HCT116 (cell line): ENCODE data around the gene GRM6. TPM values are rescaled to one million over a fixed set of nuclear protein-coding genes. Genes with fewer than 3 reads are reported as not detected.

Source experiments
- ATAC-seq: fragments of 200-7000 bp; cut with Tn5 transposase; 2 replicates; pipeline ENCODE4 v1.9.1; 2020; ENCODE audit warnings: mild to moderate bottlenecking, moderate library complexity
- BruUV-seq: library from RNA; stranded (reverse); fragments of 400-500 nt; replicated peaks from 2 replicates; lab custom pipeline; 2021; lab: Mats Ljungman, UMichigan
- CTCF ChIA-PET: fragments of 300-600 bp; sonication (Branson Sonifier 250); formaldehyde crosslinking; loops from one replicate; lab custom pipeline; 2021; ENCODE audit warnings: antibody characterized with exemption; lab: Charles Lee
- POLR2A ChIA-PET: fragments of 300-600, 350-600 bp; sonication (Branson Sonifier 250); formaldehyde crosslinking; loops from one replicate; lab custom pipeline; 2021; ENCODE audit warnings: antibody characterized with exemption; lab: Charles Lee
- RAD21 ChIA-PET, 2 experiments: fragments of 300-600 bp; sonication (Branson Sonifier 250); formaldehyde crosslinking; loops; one replicate each; lab custom pipeline; 2023; ENCODE audit warnings: low total read pairs in 2 of 2; ENCODE audit not compliant: uncharacterized antibody in 2 of 2, unreplicated experiment in 2 of 2, low non-redundant PET in 1 of 2; lab: Charles Lee
- DNase-seq: peaks from one replicate; pipeline ENCODE4 v3.0.0-alpha.2; 2010; ENCODE audit warnings: low read depth, low spot score
- H2AFZ ChIP-seq: fragments of 200-600 bp; shearing (Covaris generic), sonication (generic); 2 replicates; pipeline ENCODE4 v1.6.1; 2017; ENCODE audit warnings: low read depth, mixed run types, mixed read lengths, antibody characterized with exemption, low read length; ENCODE audit not compliant: poor library complexity, severe bottlenecking
- H3K27ac ChIP-seq: 2 replicates; pipeline ENCODE4 v1.5.1; 2012; ENCODE audit warnings: low read depth, low read length
- H3K27me3 ChIP-seq: fragments of 200-600 bp; sonication (generic); 2 replicates; pipeline ENCODE4 v1.6.1; 2016; ENCODE audit warnings: mixed run types, low read length, mixed read lengths; ENCODE audit not compliant: insufficient read depth
- H3K36me3 ChIP-seq, 2 experiments: fragments of 200-500 bp in 1 of 2; fragments of 200-600 bp in 1 of 2; sonication (Bioruptor generic) in 1 of 2; sonication (generic) in 1 of 2; 2 replicates each; pipeline versions ENCODE4 v1.5.1 to v1.6.1; 2014 to 2016; ENCODE audit warnings: low read length in 2 of 2, inconsistent platforms in 1 of 2, mixed read lengths in 1 of 2, mixed run types in 1 of 2; ENCODE audit not compliant: insufficient read depth in 2 of 2, control insufficient read depth in 1 of 2
- H3K4me1 ChIP-seq, 2 experiments: fragments of 200-600 bp in 1 of 2; sonication (generic) in 1 of 2; 2 replicates each; pipeline versions ENCODE4 v1.5.1 to v1.6.1; 2012 to 2017; ENCODE audit warnings: low read length in 2 of 2, inconsistent platforms in 1 of 2, mild to moderate bottlenecking in 1 of 2, mixed read lengths in 1 of 2, mixed run types in 1 of 2, moderate library complexity in 1 of 2; ENCODE audit not compliant: insufficient read depth in 2 of 2, control insufficient read depth in 1 of 2
- H3K4me2 ChIP-seq: fragments of 200-600 bp; sonication (generic); 2 replicates; pipeline ENCODE4 v1.6.1; 2017; ENCODE audit warnings: mixed run types, low read length, mixed read lengths
- H3K4me3 ChIP-seq, 2 experiments: fragments of 200-600 bp in 1 of 2; sonication (generic) in 1 of 2; replicated peaks in 1 of 2; 2 replicates each; pipeline ENCODE4 v1.5.1; 2011 to 2016; ENCODE audit warnings: low read length in 2 of 2, control low read depth in 1 of 2, low read depth in 1 of 2, mild to moderate bottlenecking in 1 of 2, mixed read lengths in 1 of 2, mixed run types in 1 of 2
- H3K79me2 ChIP-seq: fragments of 200-600 bp; sonication (generic); 2 replicates; pipeline ENCODE4 v1.6.1; 2017; ENCODE audit warnings: mild to moderate bottlenecking, mixed run types, low read length, moderate library complexity, mixed read lengths; ENCODE audit not compliant: insufficient read depth
- H3K9ac ChIP-seq: fragments of 200-600 bp; sonication (generic); 2 replicates; pipeline ENCODE4 v1.6.1; 2016; ENCODE audit warnings: low read length, mixed read lengths
- H3K9me2 ChIP-seq: fragments of 200-600 bp; sonication (generic), shearing (Covaris generic); 2 replicates; pipeline ENCODE4 v1.6.1; 2017; ENCODE audit warnings: mixed run types, mild to moderate bottlenecking, moderate library complexity; ENCODE audit not compliant: insufficient read depth
- H3K9me3 ChIP-seq, 2 experiments: fragments of 200-500 bp in 1 of 2; fragments of 200-600 bp in 1 of 2; sonication (Bioruptor generic) in 1 of 2; sonication (generic) in 1 of 2; 2 replicates each; pipeline ENCODE4 v1.6.1; 2014 to 2017; ENCODE audit warnings: low read length in 2 of 2, mixed read lengths in 2 of 2, inconsistent platforms in 1 of 2, low read depth in 1 of 2, mild to moderate bottlenecking in 1 of 2, mixed run types in 1 of 2, moderate library complexity in 1 of 2; ENCODE audit not compliant: control insufficient read depth in 1 of 2, insufficient read depth in 1 of 2
- H4K20me1 ChIP-seq: fragments of 200-600 bp; sonication (generic), shearing (Covaris generic); 2 replicates; pipeline ENCODE4 v1.6.1; 2017; ENCODE audit warnings: mixed run types, mild to moderate bottlenecking, moderate library complexity; ENCODE audit not compliant: insufficient read depth
- ATF3 ChIP-seq: IDR thresholded peaks from 2 replicates; pipeline ENCODE4 v1.6.1; 2012
- CBX3 ChIP-seq: IDR thresholded peaks from 2 replicates; pipeline ENCODE4 v1.6.1; 2012; ENCODE audit warnings: low read depth
- CTCF ChIP-seq, 3 experiments: fragments of 200-600 bp in 1 of 3; sonication (generic) in 1 of 3; IDR thresholded peaks in 2 of 3; conservative IDR thresholded peaks in 1 of 3; 2 replicates each; pipeline ENCODE4 v1.5.1; 2012 to 2017; ENCODE audit warnings: low read depth in 2 of 3, low read length in 2 of 3, antibody characterized with exemption in 1 of 3, borderline replicate concordance in 1 of 3, control low read depth in 1 of 3, mild to moderate bottlenecking in 1 of 3, mixed read lengths in 1 of 3, mixed run types in 1 of 3, moderate library complexity in 1 of 3; ENCODE audit not compliant: insufficient read depth in 1 of 3
- EGR1 ChIP-seq: IDR thresholded peaks from 2 replicates; pipeline ENCODE4 v1.6.1; 2012; ENCODE audit warnings: low read depth
- ELF1 ChIP-seq: IDR thresholded peaks from 2 replicates; pipeline ENCODE4 v1.6.1; 2012; ENCODE audit warnings: low read depth, borderline replicate concordance
- EZH2 ChIP-seq: fragments of 200-600 bp; sonication (generic); IDR thresholded peaks from 2 replicates; pipeline ENCODE4 v1.6.1; 2017; ENCODE audit warnings: antibody characterized with exemption, mixed run types
- EZH2phosphoT487 ChIP-seq: fragments of 200-600 bp; IDR thresholded peaks from 2 replicates; pipeline ENCODE4 v1.6.1; 2018; ENCODE audit warnings: antibody characterized with exemption, borderline replicate concordance
- POLR2A ChIP-seq: IDR thresholded peaks from 2 replicates; pipeline ENCODE4 v1.7.0; 2011; ENCODE audit warnings: borderline replicate concordance; ENCODE audit not compliant: insufficient read depth, insufficient read length; ENCODE audit errors: extremely low read depth
- POLR2AphosphoS5 ChIP-seq: IDR thresholded peaks from 2 replicates; pipeline ENCODE4 v1.6.1; 2011; ENCODE audit warnings: mild to moderate bottlenecking, low read depth, low read length, moderate library complexity
- RAD21 ChIP-seq: IDR thresholded peaks from 2 replicates; pipeline ENCODE4 v1.6.1; 2012; ENCODE audit warnings: low read depth, mild to moderate bottlenecking
- SP1 ChIP-seq: IDR thresholded peaks from 2 replicates; pipeline ENCODE4 v1.6.1; 2012; ENCODE audit warnings: low read depth
- SRF ChIP-seq: IDR thresholded peaks from 2 replicates; pipeline ENCODE4 v1.6.1; 2012; ENCODE audit warnings: low read depth
- TCF7L2 ChIP-seq: IDR thresholded peaks from 2 replicates; pipeline ENCODE4 v1.7.0; 2011; ENCODE audit warnings: borderline replicate concordance, inconsistent platforms; ENCODE audit not compliant: insufficient read depth, insufficient read length; ENCODE audit errors: extremely low read depth
- YY1 ChIP-seq: IDR thresholded peaks from 2 replicates; pipeline ENCODE4 v1.6.1; 2011; ENCODE audit warnings: low read length, low read depth, moderate library complexity, mild to moderate bottlenecking; ENCODE audit not compliant: insufficient replicate concordance; ENCODE audit errors: extremely low read depth
- ZFX ChIP-seq: fragments of 450-650 bp; IDR thresholded peaks from 2 replicates; pipeline ENCODE4 v1.6.1; 2017
- ZNF274 ChIP-seq: fragments of 200-500 bp; sonication (Bioruptor generic); IDR thresholded peaks from 2 replicates; pipeline ENCODE4 v1.6.1; 2014; ENCODE audit warnings: mild to moderate bottlenecking, low read depth, low read length, inconsistent platforms
- intact Hi-C: fragments of 100-400 bp; cut with micrococcal nuclease; formaldehyde crosslinking; loops from 2 replicates; pipeline ENCODE4 v1.10.0; 2022
- total RNA-seq: library from RNA; stranded (reverse); gene quantifications from one replicate; pipeline ENCODE4 v1.2.1, GENCODE V29; 2021; ENCODE audit not compliant: unreplicated experiment
- TF ChIP-seq, protein P1 (sequence below): IDR thresholded peaks from 2 replicates; pipeline ENCODE4 v1.6.1; 2011; ENCODE audit warnings: mild to moderate bottlenecking, low read length, moderate library complexity; ENCODE audit not compliant: insufficient replicate concordance; ENCODE audit errors: extremely low read depth
- TF ChIP-seq, protein P2 (sequence below): IDR thresholded peaks from 2 replicates; pipeline ENCODE4 v1.6.1; 2012

Gene GRM6
- total RNA-seq, 1 experiment from 2014 or later, result not detected

DNA sequence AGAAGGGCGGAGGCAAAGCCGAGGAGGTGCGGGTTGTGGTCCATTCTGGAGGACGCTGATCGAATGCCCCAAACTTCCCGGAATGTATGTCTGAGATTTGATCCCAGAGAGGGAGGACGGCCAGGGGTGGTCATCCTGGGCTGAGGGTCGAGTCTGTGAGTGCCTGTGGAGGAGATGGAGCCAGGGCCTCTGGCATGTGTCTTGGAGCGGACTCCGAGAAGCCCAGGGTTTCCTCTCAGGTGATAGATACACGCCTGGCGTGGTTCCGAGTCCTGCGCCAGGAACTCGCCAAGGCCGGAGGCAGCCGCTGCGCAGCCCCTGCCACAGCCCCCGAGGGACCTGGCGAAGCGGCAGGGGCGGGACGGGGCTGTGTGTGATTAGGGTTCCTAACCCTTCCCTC lies 53.8 kb downstream of the GRM6 start (continued):
- TF ChIP-seq CBX3 (no peak), YY1 (no peak), POLR2AphosphoS5 (no peak), EZH2phosphoT487 (no peak)
- TF ChIP-seq, all 23 proteins: peak for 0

GRCh38 chr5:178940569-178941360 lies 54.4 kb downstream of the GRM6 start, which contains the start of gene ZNF454:
TSS of gene ZNF454 (plus strand) at chr5:178941198. CDS start at chr5:178942792, 1,594 bp downstream.
- Histone ChIP-seq H2AFZ (no peak within 1 kb of the TSS), H3K36me3 (no peaks in the 10 kb centered on the region), H4K20me1 (no peaks in the 10 kb centered on the region), H3K79me2 (no peaks in the 10 kb centered on the region), H3K4me1 (no peaks in the 10 kb centered on the region), H3K4me2 (no peak within 1 kb of the TSS), H3K4me3 (no peak within 1 kb of the TSS), H3K9me3 (peaks cover 15 to 21% of the 10 kb centered on the region in 2 experiments; a peak in 3 of 4 replicates), H3K9me2 (no peaks in the 10 kb centered on the region), H3K27ac (no peak within 1 kb of the TSS), H3K27me3 (no peaks in the 10 kb centered on the region), H3K9ac (no peak within 1 kb of the TSS)
- DNase-seq (no peak), ATAC-seq (no peak)
- ChIA-PET POLR2A (no interaction called here), CTCF (no interaction called here), RAD21 (no interaction called here)
- no TSS peak for BruUV-seq
- TF ChIP-seq EGR1 (no peak), TCF7L2 (no peak), POLR2AphosphoS5 (no peak), SRF (no peak), ZFX (no peak), EZH2phosphoT487 (no peak), POLR2A (no peak), ELF1 (no peak), RAD21 (no peak), ZNF274 (no peak), ATF3 (no peak), CTCF (IDR thresholded peaks at IDR 0.05 in 2 of 3, conservative IDR thresholded peaks at IDR 0.05 in 1 of 3; ENCODE audit: borderline replicate concordance in 1 of 3, insufficient read depth in 1 of 3, low read depth in 2 of 3, low read length in 2 of 3) (no peak), EZH2 (no peak), SP1 (no peak)
- TF ChIP-seq, protein P1, sequence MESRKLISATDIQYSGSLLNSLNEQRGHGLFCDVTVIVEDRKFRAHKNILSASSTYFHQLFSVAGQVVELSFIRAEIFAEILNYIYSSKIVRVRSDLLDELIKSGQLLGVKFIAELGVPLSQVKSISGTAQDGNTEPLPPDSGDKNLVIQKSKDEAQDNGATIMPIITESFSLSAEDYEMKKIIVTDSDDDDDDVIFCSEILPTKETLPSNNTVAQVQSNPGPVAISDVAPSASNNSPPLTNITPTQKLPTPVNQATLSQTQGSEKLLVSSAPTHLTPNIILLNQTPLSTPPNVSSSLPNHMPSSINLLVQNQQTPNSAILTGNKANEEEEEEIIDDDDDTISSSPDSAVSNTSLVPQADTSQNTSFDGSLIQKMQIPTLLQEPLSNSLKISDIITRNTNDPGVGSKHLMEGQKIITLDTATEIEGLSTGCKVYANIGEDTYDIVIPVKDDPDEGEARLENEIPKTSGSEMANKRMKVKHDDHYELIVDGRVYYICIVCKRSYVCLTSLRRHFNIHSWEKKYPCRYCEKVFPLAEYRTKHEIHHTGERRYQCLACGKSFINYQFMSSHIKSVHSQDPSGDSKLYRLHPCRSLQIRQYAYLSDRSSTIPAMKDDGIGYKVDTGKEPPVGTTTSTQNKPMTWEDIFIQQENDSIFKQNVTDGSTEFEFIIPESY, result no peak
- TF ChIP-seq, protein P2, sequence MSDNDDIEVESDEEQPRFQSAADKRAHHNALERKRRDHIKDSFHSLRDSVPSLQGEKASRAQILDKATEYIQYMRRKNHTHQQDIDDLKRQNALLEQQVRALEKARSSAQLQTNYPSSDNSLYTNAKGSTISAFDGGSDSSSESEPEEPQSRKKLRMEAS, result no peak
- intact Hi-C loops, result no loop called here
